GM12878 (cell line): Measurements from ENCODE around the gene SEC16A. TPM values are rescaled to one million over a fixed set of nuclear protein-coding genes. Genes with fewer than 3 reads are reported as not detected.

ENCODE experiments used
- BCL11A ChIP-seq: IDR thresholded peaks from 2 replicates; pipeline ENCODE4 v1.6.1; 2011; ENCODE audit warnings: low read depth, low read length
- EP300 ChIP-seq, 2 experiments: fragments of 150-350 bp in 1 of 2; IDR thresholded peaks; 2 replicates each; pipeline ENCODE4 v1.6.1; 2011 to 2012; ENCODE audit warnings: low read depth in 2 of 2, low read length in 2 of 2, borderline replicate concordance in 1 of 2, improper control_type of control experiment in 1 of 2, inconsistent platforms in 1 of 2; ENCODE audit not compliant: control insufficient read depth in 1 of 2
- FOXK2 ChIP-seq: fragments of 450-650 bp; IDR thresholded peaks from 2 replicates; pipeline ENCODE4 v1.6.1; 2017; ENCODE audit warnings: mild to moderate bottlenecking, moderate library complexity
- GATAD2B ChIP-seq: fragments of 450-650 bp; conservative IDR thresholded peaks from 2 replicates; pipeline ENCODE4 v1.6.1; 2017; ENCODE audit warnings: low read depth, mild to moderate bottlenecking, moderate library complexity
- HDAC2 ChIP-seq: fragments of 200-600 bp; sonication (generic); IDR thresholded peaks from 2 replicates; pipeline ENCODE4 v1.6.1; 2017
- IRF4 ChIP-seq: IDR thresholded peaks from 2 replicates; pipeline ENCODE4 v1.6.1; 2011; ENCODE audit warnings: low read depth, low read length
- LARP7 ChIP-seq: fragments of 450-650 bp; IDR thresholded peaks from 2 replicates; pipeline ENCODE4 v1.6.1; 2017; ENCODE audit warnings: mild to moderate bottlenecking
- NRF1 ChIP-seq: conservative IDR thresholded peaks from 2 replicates; pipeline ENCODE4 v1.6.1; 2011; ENCODE audit warnings: mild to moderate bottlenecking, low read depth, low read length, improper control_type of control experiment
- RAD21 ChIP-seq: IDR thresholded peaks from 2 replicates; pipeline ENCODE4 v1.6.1; 2011; ENCODE audit warnings: mild to moderate bottlenecking, low read depth, low read length, moderate library complexity; ENCODE audit not compliant: insufficient read depth
- RELB ChIP-seq: fragments of 450-650 bp; IDR thresholded peaks from 2 replicates; pipeline ENCODE4 v1.6.1; 2017; ENCODE audit warnings: low read depth, mild to moderate bottlenecking, moderate library complexity
- SMC3 ChIP-seq: IDR thresholded peaks from 2 replicates; pipeline ENCODE4 v1.6.1; 2011; ENCODE audit warnings: low read length, improper control_type of control experiment, borderline replicate concordance
- TARDBP ChIP-seq: IDR thresholded peaks from 2 replicates; pipeline ENCODE4 v1.6.1; 2016; ENCODE audit warnings: borderline replicate concordance
- ZNF207 ChIP-seq: fragments of 450-650 bp; IDR thresholded peaks from 2 replicates; pipeline ENCODE4 v1.6.1; 2014; ENCODE audit warnings: antibody characterized with exemption, mild to moderate bottlenecking, borderline replicate concordance
- ZNF274 ChIP-seq: IDR thresholded peaks from one replicate; pipeline ENCODE4 v1.8.0; 2011; ENCODE audit not compliant: insufficient read length, insufficient read depth
- polyA plus RNA-seq, 11 experiments: library from polyadenylated mRNA; depleted of rRNA in 4 of 11; unstranded in 6 of 11; stranded (reverse) in 5 of 11; fragments of >200 nt; fragmentation: Nextera tagmentation in 4 of 11; fragmentation: Illumina TruSeq in 1 of 11; extraction: Ambion mirVana in 4 of 11; extraction: Trizol in 1 of 11; gene quantifications; 1 replicate in 1 of 11; 2 replicates in 10 of 11; pipeline versions ENCODE4 v1.2.1 to v1.2.3, GENCODE V29; 2011 to 2016; ENCODE audit warnings: inconsistent platforms in 2 of 11, missing spikeins in 2 of 11, low read depth in 1 of 11
- total RNA-seq, 4 experiments: library from RNA; depleted of rRNA in 3 of 4; stranded (reverse); fragments of >200 nt in 3 of 4; fragmentation: Illumina TruSeq in 1 of 4; extraction: Trizol in 1 of 4; gene quantifications; 2 replicates each; pipeline versions ENCODE4 v1.2.1 to v1.2.3, GENCODE V29; 2013 to 2021
- TF ChIP-seq, protein P1 (sequence below): fragments of 450-650 bp; IDR thresholded peaks from 2 replicates; pipeline ENCODE4 v1.6.1; 2017; ENCODE audit warnings: mild to moderate bottlenecking
- TF ChIP-seq, protein P2 (sequence below): fragments of 450-650 bp; IDR thresholded peaks from 2 replicates; pipeline ENCODE4 v1.6.1; 2016; ENCODE audit warnings: mild to moderate bottlenecking, moderate library complexity, borderline replicate concordance
- TF ChIP-seq, protein P3 (sequence below): fragments of 150-350 bp; IDR thresholded peaks from 2 replicates; pipeline ENCODE4 v1.6.1; 2014; ENCODE audit warnings: mild to moderate bottlenecking, low read depth, low read length
- TF ChIP-seq, protein P4 (sequence below), 3 experiments: IDR thresholded peaks in 2 of 3; conservative IDR thresholded peaks in 1 of 3; 2 replicates each; pipeline ENCODE4 v1.5.1; 2011; ENCODE audit warnings: low read depth in 3 of 3, low read length in 3 of 3, mild to moderate bottlenecking in 3 of 3, control low read depth in 2 of 3, moderate library complexity in 2 of 3, inconsistent platforms in 1 of 3, mixed read lengths in 1 of 3; ENCODE audit not compliant: control insufficient read depth in 2 of 3, insufficient read depth in 1 of 3; ENCODE audit errors: extremely low read depth in 1 of 3

SEC16A gene
- total and polyA plus RNA-seq, 10 of the 15 experiments (the other 5 are each of a cell fraction or from before 2014, with no cell fraction given) = 9.9 to 59.1 (median 21.7) TPM

DNA sequence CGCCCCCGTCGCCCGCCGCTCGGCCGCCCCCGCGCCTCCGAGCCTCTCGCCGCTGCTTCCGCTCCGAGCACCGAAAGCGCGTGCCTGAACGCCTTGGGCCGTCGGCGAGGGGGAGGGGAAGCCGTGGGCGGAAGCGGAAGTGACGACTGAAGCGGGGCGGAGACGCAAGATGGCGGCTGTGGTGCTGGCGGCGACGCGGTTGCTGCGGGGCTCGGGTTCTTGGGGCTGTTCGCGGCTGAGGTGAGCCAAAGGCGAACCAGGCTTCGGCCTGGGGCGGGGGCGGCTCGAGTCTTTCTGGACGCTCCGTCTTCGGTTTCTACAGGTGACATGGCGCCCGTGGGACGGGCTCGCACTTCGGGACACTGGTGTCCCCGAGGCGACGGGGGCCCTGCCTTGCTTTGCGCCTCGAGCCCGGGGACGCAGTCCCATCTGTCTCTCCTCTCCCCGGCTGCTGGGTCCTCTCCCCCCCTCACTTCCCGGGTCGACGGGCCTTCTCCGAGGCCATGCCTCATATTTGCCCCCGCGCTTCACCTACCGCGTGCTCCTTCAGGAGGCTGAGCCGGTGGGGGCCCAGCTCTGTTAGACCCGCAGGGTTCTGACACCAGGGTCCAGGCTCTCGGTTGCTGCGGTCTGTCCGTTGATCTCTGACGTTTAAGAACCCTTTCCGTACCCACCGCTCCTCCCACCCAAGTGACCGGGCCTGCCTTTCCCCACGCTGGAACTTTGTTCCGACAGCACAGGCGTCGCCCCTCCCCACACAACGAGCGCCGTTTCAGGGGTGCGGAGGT lies 72.1 kb downstream of the SEC16A start, which contains the start of the genes ENTR1 and PMPCA (continued):
- TF ChIP-seq RELB (peak; percentile 97), NRF1 (no peak), HDAC2 (0 out of 2 replicates have a peak, but pooled peaks have one; percentile 73), GATAD2B (no peak; the same call in 1 of the 2 replicates), FOXK2 (no peak), TARDBP (0 out of 2 replicates have a peak, but pooled peaks have one; percentile 40), EP300 (IDR thresholded peaks at IDR 0.05; ENCODE audit: borderline replicate concordance in 1 of 2, control insufficient read depth in 1 of 2, low read depth in 2 of 2, low read length in 2 of 2) (no peak), RAD21 (no peak), ZNF207 (no peak), SMC3 (no peak), ZNF274 (no peak), LARP7 (peak; percentile 49), IRF4 (no peak), BCL11A (0 out of 2 replicates have a peak, but pooled peaks have one; percentile 9)
- TF ChIP-seq, protein P1, sequence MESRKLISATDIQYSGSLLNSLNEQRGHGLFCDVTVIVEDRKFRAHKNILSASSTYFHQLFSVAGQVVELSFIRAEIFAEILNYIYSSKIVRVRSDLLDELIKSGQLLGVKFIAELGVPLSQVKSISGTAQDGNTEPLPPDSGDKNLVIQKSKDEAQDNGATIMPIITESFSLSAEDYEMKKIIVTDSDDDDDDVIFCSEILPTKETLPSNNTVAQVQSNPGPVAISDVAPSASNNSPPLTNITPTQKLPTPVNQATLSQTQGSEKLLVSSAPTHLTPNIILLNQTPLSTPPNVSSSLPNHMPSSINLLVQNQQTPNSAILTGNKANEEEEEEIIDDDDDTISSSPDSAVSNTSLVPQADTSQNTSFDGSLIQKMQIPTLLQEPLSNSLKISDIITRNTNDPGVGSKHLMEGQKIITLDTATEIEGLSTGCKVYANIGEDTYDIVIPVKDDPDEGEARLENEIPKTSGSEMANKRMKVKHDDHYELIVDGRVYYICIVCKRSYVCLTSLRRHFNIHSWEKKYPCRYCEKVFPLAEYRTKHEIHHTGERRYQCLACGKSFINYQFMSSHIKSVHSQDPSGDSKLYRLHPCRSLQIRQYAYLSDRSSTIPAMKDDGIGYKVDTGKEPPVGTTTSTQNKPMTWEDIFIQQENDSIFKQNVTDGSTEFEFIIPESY = no peak
- TF ChIP-seq, protein P2, sequence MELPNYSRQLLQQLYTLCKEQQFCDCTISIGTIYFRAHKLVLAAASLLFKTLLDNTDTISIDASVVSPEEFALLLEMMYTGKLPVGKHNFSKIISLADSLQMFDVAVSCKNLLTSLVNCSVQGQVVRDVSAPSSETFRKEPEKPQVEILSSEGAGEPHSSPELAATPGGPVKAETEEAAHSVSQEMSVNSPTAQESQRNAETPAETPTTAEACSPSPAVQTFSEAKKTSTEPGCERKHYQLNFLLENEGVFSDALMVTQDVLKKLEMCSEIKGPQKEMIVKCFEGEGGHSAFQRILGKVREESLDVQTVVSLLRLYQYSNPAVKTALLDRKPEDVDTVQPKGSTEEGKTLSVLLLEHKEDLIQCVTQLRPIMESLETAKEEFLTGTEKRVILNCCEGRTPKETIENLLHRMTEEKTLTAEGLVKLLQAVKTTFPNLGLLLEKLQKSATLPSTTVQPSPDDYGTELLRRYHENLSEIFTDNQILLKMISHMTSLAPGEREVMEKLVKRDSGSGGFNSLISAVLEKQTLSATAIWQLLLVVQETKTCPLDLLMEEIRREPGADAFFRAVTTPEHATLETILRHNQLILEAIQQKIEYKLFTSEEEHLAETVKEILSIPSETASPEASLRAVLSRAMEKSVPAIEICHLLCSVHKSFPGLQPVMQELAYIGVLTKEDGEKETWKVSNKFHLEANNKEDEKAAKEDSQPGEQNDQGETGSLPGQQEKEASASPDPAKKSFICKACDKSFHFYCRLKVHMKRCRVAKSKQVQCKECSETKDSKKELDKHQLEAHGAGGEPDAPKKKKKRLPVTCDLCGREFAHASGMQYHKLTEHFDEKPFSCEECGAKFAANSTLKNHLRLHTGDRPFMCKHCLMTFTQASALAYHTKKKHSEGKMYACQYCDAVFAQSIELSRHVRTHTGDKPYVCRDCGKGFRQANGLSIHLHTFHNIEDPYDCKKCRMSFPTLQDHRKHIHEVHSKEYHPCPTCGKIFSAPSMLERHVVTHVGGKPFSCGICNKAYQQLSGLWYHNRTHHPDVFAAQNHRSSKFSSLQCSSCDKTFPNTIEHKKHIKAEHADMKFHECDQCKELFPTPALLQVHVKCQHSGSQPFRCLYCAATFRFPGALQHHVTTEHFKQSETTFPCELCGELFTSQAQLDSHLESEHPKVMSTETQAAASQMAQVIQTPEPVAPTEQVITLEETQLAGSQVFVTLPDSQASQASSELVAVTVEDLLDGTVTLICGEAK = peak; percentile 87
- TF ChIP-seq, protein P3, sequence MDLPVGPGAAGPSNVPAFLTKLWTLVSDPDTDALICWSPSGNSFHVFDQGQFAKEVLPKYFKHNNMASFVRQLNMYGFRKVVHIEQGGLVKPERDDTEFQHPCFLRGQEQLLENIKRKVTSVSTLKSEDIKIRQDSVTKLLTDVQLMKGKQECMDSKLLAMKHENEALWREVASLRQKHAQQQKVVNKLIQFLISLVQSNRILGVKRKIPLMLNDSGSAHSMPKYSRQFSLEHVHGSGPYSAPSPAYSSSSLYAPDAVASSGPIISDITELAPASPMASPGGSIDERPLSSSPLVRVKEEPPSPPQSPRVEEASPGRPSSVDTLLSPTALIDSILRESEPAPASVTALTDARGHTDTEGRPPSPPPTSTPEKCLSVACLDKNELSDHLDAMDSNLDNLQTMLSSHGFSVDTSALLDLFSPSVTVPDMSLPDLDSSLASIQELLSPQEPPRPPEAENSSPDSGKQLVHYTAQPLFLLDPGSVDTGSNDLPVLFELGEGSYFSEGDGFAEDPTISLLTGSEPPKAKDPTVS = no peak
- TF ChIP-seq, protein P4, sequence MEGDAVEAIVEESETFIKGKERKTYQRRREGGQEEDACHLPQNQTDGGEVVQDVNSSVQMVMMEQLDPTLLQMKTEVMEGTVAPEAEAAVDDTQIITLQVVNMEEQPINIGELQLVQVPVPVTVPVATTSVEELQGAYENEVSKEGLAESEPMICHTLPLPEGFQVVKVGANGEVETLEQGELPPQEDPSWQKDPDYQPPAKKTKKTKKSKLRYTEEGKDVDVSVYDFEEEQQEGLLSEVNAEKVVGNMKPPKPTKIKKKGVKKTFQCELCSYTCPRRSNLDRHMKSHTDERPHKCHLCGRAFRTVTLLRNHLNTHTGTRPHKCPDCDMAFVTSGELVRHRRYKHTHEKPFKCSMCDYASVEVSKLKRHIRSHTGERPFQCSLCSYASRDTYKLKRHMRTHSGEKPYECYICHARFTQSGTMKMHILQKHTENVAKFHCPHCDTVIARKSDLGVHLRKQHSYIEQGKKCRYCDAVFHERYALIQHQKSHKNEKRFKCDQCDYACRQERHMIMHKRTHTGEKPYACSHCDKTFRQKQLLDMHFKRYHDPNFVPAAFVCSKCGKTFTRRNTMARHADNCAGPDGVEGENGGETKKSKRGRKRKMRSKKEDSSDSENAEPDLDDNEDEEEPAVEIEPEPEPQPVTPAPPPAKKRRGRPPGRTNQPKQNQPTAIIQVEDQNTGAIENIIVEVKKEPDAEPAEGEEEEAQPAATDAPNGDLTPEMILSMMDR (IDR thresholded peaks at IDR 0.05 in 2 of 3, conservative IDR thresholded peaks at IDR 0.05 in 1 of 3; ENCODE audit: control insufficient read depth in 2 of 3, extremely low read depth in 1 of 3, insufficient read depth in 1 of 3, low read depth in 3 of 3, low read length in 3 of 3) = no peak
